Colonic mucosa (tissue), 4 donors: ENCODE data around the gene MAIP1. TPM values are rescaled to one million over a fixed set of nuclear protein-coding genes. Genes with fewer than 3 reads are reported as not detected.

Experiments
- DNase-seq: peaks from one replicate; pipeline ENCODE4 v3.0.0-alpha.2; 2020
- H3K27ac ChIP-seq: fragments of 200-600 bp; one replicate; pipeline ENCODE4 v1.8.0; 2021
- H3K27me3 ChIP-seq: fragments of 200-600 bp; one replicate; pipeline ENCODE4 v1.8.0; 2021
- H3K36me3 ChIP-seq: fragments of 200-600 bp; one replicate; pipeline ENCODE4 v1.8.0; 2021
- H3K4me1 ChIP-seq: fragments of 200-600 bp; one replicate; pipeline ENCODE4 v1.8.0; 2021; ENCODE audit warnings: mild to moderate bottlenecking
- H3K4me3 ChIP-seq: fragments of 200-600 bp; one replicate; pipeline ENCODE4 v1.8.0; 2021
- H3K9ac ChIP-seq, 2 donors: one replicate each; pipeline ENCODE4 v1.7.0; 2013; ENCODE audit warnings: control low read depth in 2 of 2, low read depth in 2 of 2, low read length in 2 of 2
- H3K9me3 ChIP-seq: fragments of 200-600 bp; one replicate; pipeline ENCODE4 v1.8.0; 2021
- intact Hi-C: fragments of 100-400 bp; cut with DNase I; formaldehyde crosslinking; loops from one replicate; pipeline ENCODE4 v1.14.1; 2022
- total RNA-seq, 2 donors: library from RNA; stranded (reverse); fragmentation: NEBNext Ultra II Directional in 1 of 2; extraction: Animal tissue kit (Norgen Biotek cat#: 25700) in 1 of 2; gene quantifications; one replicate each; pipeline ENCODE4 v1.2.1, GENCODE V29; 2021
- TF ChIP-seq, protein P1 (sequence below): fragments of 200-600 bp; IDR thresholded peaks from one replicate; pipeline ENCODE4 v1.8.0; 2022; ENCODE audit warnings: antibody characterized with exemption, mild to moderate bottlenecking
- donor health status: healthy.
- donor health status: DM: no; HTN: no; CAD: no.
- donor health status: DM: no; HTN: no; CAD: no.

Gene MAIP1
- total RNA-seq, 2 donors from 2014 or later, result 35.5 to 37.3 TPM

DNA sequence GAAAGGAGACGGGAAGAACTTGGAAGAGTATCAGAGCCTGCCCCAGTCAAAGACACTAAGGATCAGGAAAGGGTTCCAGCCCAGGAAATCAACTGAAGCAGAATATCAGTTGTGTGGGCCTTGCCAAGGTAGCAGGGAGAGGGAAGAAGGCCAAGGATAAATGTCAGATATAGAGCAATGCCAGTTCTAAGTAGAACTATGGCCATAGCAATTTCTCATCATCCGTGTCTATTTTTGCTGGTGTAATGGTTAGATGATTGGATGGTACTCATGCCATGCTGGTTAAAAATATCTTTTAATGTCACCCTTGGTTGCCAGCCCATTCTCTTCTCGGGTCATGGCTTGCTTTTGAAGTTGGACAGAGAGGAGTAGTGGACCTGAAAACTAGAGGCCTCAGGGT is 41.9 kb downstream of the MAIP1 start:
- Histone ChIP-seq H3K27ac (no peak overlapping the region), H3K9me3 (no peaks in the 10 kb centered on the region), H3K4me1 (no peaks in the 10 kb centered on the region), H3K27me3 (no peaks in the 10 kb centered on the region), H3K4me3 (no peak overlapping the region), H3K9ac (no peak overlapping the region), H3K36me3 (no peaks in the 10 kb centered on the region)
- TF ChIP-seq, protein P1, sequence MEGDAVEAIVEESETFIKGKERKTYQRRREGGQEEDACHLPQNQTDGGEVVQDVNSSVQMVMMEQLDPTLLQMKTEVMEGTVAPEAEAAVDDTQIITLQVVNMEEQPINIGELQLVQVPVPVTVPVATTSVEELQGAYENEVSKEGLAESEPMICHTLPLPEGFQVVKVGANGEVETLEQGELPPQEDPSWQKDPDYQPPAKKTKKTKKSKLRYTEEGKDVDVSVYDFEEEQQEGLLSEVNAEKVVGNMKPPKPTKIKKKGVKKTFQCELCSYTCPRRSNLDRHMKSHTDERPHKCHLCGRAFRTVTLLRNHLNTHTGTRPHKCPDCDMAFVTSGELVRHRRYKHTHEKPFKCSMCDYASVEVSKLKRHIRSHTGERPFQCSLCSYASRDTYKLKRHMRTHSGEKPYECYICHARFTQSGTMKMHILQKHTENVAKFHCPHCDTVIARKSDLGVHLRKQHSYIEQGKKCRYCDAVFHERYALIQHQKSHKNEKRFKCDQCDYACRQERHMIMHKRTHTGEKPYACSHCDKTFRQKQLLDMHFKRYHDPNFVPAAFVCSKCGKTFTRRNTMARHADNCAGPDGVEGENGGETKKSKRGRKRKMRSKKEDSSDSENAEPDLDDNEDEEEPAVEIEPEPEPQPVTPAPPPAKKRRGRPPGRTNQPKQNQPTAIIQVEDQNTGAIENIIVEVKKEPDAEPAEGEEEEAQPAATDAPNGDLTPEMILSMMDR, result no peak
- DNase-seq, result no peak
- intact Hi-C loops, result loop anchor here (10.0 kb wide), 1 partner anchor 168 kb away; no protein-coding TSS in a partner anchor

DNA sequence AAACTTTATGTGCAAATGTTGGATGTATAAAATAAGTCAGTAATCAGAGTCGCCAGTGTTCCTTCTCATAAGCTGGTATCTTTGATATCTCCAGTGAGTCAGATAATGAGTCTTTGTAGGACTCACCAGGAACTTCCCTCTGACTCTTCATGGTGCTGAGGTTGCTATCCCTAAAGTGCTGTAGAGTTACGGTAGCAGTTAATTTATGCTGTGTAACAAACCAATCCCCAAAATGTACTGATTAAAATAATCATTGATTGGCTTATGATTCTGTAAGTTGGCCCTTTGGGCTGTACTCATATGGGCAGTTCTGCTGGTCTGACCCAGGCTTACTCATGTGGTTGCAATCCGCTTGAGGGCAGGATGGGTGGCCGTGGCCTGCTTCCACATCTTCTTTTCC is 43.8 kb downstream of the MAIP1 start:
- no peak for DNase-seq
- intact Hi-C loops, result loop anchor here (10.0 kb wide), 1 partner anchor 166 kb away; no protein-coding TSS in a partner anchor
- Histone ChIP-seq H3K27ac (no peak overlapping the region), H3K9ac (no peak overlapping the region), H3K4me1 (no peaks in the 10 kb centered on the region), H3K4me3 (no peak overlapping the region), H3K36me3 (no peaks in the 10 kb centered on the region), H3K9me3 (no peaks in the 10 kb centered on the region), H3K27me3 (no peaks in the 10 kb centered on the region)
- TF ChIP-seq, protein P1, result no peak

DNA sequence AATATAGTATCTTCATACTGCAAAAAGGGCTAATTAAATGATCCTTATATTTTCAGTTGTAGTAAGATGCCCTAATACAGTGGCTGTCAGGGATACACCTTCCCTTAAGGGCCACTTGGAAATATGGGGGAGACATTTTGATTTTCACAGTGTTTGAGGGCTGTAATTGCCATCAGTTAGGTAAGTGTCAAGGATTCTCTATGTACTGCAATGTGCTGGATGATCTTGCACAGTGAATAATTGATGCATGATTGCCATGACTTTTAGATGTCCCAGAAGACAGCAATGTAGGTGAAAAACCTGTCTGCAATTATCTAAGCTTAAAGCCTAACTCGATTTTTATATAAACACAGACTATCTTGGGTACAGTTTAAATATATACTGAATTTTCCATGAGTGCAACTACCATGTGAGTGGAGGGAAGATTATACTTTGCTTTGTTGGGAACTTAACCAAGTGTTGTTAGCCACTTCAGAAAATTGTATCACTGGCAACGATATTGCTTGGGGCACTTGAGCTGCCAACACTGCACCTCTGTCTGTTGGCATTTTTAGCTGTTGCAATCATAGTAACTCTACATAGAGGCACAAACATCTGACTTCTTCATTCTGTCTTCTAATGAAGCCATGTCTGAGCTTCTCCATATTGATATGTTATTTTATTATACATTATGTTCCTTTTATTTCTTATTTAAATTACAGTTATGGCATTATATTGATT is 45.2 kb downstream of the MAIP1 start:
- no peaks in the 10 kb centered on the region for H3K9me3 ChIP-seq
- no peaks in the 10 kb centered on the region for H3K36me3 ChIP-seq
- DNase-seq, result no peak
- H3K27ac ChIP-seq, result no peak overlapping the region
- H3K27me3 ChIP-seq, result no peaks in the 10 kb centered on the region
- intact Hi-C loops, result no loop called here
- TF ChIP-seq, protein P1, result no peak
- no peak overlapping the region for H3K9ac ChIP-seq
- H3K4me3 ChIP-seq, result no peak overlapping the region
- no peaks in the 10 kb centered on the region for H3K4me1 ChIP-seq

DNA sequence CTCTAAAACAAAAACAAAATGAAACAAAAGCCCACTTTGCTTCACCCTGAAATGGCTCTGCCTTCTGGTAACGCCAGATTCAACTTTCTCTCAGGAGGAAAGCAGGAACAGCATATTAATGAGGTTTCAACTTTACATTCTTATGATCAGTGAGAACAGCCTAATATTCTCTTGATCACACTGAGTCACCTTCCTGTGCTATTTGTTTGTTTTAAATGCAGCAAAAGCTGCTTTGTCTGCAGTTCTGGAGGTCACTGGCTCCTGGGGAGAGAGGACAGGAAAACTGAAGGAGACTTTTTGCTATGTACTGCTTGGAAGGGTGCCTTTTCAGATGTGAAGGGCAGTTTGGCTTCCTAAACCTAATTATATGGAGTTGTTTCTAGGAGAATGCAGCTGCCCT is 48.1 kb downstream of the MAIP1 start:
- DNase-seq, result no peak
- H3K9me3 ChIP-seq, result no peaks in the 10 kb centered on the region
- TF ChIP-seq, protein P1, result no peak
- H3K27me3 ChIP-seq, result no peaks in the 10 kb centered on the region
- no peak overlapping the region for H3K4me3 ChIP-seq
- no peak overlapping the region for H3K27ac ChIP-seq
- no peak overlapping the region for H3K9ac ChIP-seq
- no peaks in the 10 kb centered on the region for H3K4me1 ChIP-seq
- H3K36me3 ChIP-seq, result no peaks in the 10 kb centered on the region
- intact Hi-C loops, result no loop called here

DNA sequence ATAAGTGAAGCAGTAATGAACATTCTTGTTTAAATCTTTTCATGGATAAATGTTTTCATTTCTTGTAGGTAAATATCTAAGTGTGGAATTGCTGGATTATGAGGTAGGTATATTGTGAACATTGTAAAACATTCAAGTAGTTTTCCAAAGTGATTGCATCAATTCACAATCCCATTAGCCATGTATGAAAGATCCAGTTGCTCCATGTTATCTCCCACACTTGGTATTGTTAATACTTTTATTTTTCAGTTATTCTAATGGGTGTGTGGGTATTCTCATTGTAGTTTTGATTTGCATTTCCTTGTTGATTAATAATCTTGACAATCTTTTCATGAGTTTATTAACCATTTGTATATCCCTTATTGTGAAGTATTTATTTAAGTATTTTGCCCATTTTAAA is 50.3 kb downstream of the MAIP1 start:
- no peak for DNase-seq
- Histone ChIP-seq H3K4me1 (no peaks in the 10 kb centered on the region), H3K36me3 (no peaks in the 10 kb centered on the region), H3K9me3 (no peaks in the 10 kb centered on the region), H3K4me3 (no peak overlapping the region), H3K27ac (no peak overlapping the region), H3K9ac (no peak overlapping the region), H3K27me3 (no peaks in the 10 kb centered on the region)
- TF ChIP-seq, protein P1, result no peak
- intact Hi-C loops, result no loop called here
